ENCODE measurements around the gene CISD2.
"Not testable (repeated sequence)": the region's sequence is repeated elsewhere in the genome, so short reads cannot be mapped to it uniquely, and the experiment has no call there.

The CISD2 gene

GRCh38 chr4:102935716-102936115, 66.9 kb downstream of the CISD2 start:
- Histone ChIP-seq H4K20me1 (ENCODE audit: low read depth, low read length) (no peaks in the 10 kb centered on the region), H3K79me2 (ENCODE audit: insufficient read depth, low read length) (no peaks in the 10 kb centered on the region), H3K9me3 (ENCODE audit: insufficient read depth, low read length) (no peaks in the 10 kb centered on the region), H3K36me3 (ENCODE audit: low read length) (no peaks in the 10 kb centered on the region), H3K9me2 (replicated peaks; ENCODE audit: insufficient read depth, low read length) (no peaks in the 10 kb centered on the region), H3K4me3 (ENCODE audit: insufficient read depth, low read length, poor library complexity, severe bottlenecking) (no peak overlapping the region), H3K9ac (ENCODE audit: low read length) (no peak overlapping the region), H2AFZ (ENCODE audit: low read depth, low read length, severe bottlenecking) (no peak overlapping the region), H3K4me2 (ENCODE audit: low read depth, low read length, poor library complexity, severe bottlenecking) (no peak overlapping the region), H3K27ac (ENCODE audit: low read depth, low read length) (no peak overlapping the region), H3K27me3 (ENCODE audit: low read length) (no peaks in the 10 kb centered on the region), H3F3A (ENCODE audit: insufficient read depth) (no peaks in the 10 kb centered on the region)
- TF ChIP-seq EZH2phosphoT487 (conservative IDR thresholded peaks at IDR 0.05; ENCODE audit: low read length) (no peak), CTCF (IDR thresholded peaks at IDR 0.05; ENCODE audit: insufficient read depth, low read length, poor library complexity, severe bottlenecking) (no peak)

GRCh38 chr4:102938063-102938462, 69.3 kb downstream of the CISD2 start:
- not testable (repeated sequence) for H3K27me3 ChIP-seq (ENCODE audit: low read length); H4K20me1 ChIP-seq (ENCODE audit: low read depth, low read length); H3K9me2 ChIP-seq (replicated peaks; ENCODE audit: insufficient read depth, low read length); H3K36me3 ChIP-seq (ENCODE audit: low read length); H3K79me2 ChIP-seq (ENCODE audit: insufficient read depth, low read length); H3F3A ChIP-seq (ENCODE audit: insufficient read depth); H3K27ac ChIP-seq (ENCODE audit: low read depth, low read length); H3K4me2 ChIP-seq (ENCODE audit: low read depth, low read length, poor library complexity, severe bottlenecking); H3K9me3 ChIP-seq (ENCODE audit: insufficient read depth, low read length); H3K9ac ChIP-seq (ENCODE audit: low read length); H3K4me3 ChIP-seq (ENCODE audit: insufficient read depth, low read length, poor library complexity, severe bottlenecking); H2AFZ ChIP-seq (ENCODE audit: low read depth, low read length, severe bottlenecking)
